ENCODE data around the gene RILPL2.
A peak's percentile ranks its signal among the peaks of the same experiment; 100 is the strongest.
"Not testable (repeated sequence)": the region's sequence is repeated elsewhere in the genome, so short reads cannot be mapped to it uniquely, and the experiment has no call there.

RILPL2 gene

DNA sequence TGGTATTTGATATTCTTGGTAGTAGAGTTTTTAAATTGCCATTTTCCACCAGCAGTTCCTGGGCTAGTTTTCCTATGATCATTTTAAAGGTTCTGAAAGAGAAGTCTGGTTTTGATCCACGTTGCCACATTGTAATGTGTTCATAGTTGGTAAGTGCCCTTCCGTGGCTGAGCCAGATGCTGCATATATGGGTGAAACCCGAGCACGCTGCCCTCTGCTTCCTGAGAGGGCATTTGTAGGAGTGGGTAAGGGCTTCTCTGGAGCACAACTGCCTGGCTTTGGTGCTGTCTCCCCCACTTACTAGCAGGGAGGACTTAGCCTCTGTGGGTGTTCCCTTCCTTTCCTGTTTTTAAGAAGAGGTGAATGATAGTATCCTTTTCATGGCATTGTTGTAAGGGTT, 28.6 kb upstream of the RILPL2 start:
- TF ChIP-seq, protein P1, sequence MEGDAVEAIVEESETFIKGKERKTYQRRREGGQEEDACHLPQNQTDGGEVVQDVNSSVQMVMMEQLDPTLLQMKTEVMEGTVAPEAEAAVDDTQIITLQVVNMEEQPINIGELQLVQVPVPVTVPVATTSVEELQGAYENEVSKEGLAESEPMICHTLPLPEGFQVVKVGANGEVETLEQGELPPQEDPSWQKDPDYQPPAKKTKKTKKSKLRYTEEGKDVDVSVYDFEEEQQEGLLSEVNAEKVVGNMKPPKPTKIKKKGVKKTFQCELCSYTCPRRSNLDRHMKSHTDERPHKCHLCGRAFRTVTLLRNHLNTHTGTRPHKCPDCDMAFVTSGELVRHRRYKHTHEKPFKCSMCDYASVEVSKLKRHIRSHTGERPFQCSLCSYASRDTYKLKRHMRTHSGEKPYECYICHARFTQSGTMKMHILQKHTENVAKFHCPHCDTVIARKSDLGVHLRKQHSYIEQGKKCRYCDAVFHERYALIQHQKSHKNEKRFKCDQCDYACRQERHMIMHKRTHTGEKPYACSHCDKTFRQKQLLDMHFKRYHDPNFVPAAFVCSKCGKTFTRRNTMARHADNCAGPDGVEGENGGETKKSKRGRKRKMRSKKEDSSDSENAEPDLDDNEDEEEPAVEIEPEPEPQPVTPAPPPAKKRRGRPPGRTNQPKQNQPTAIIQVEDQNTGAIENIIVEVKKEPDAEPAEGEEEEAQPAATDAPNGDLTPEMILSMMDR (IDR thresholded peaks at IDR 0.05; ENCODE audit: borderline replicate concordance, insufficient read depth, low read depth, low read length) = no peak
- H3K4me3 ChIP-seq (ENCODE audit: low read depth, low read length) = no peak overlapping the region

- not testable (repeated sequence) for H3K4me3 ChIP-seq (ENCODE audit: low read depth, low read length)
Measured at GRCh38 chr12:123463174-123463573, 26.7 kb upstream of the RILPL2 start.

DNA sequence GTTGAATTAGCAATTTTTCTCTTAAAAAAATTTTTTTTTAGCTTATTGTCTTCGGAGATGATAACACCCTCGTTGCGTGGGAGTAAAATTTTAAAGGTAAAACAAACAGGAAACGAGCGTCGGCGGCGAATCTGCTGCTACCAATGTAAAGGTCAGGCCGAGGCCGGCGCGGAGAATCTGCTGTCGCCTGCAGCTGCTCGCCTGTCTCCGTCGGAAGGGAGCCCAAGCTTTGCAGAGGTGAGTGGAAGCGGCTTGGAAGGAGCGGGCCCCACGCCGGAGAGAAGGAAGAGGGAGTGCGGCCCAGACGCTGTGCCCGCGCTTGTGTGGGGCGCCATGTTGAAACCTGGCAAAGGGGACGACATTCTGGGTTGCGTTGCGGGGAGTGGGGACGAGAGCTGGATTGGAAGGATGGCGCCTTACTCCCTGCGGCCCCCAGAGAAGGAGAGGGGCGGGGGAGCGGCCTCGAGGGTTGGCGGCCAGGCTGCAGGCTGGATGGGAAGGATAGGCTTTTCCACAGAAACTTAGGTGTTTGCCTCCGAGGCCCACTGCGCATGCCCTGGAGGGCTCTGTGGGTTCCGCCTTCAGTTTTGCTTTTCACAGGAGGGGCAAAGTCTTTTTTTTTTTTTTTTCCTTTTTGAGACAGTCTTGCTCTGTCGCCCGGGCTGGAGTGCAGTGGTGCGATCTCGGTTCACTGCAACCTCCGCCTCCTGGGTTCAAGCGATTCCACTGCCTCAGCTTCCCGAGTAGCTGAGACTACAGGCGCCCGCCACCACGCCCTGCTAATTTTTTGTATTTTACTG, 21.7 kb upstream of the RILPL2 start, which contains the start of gene SNRNP35:
Gene SNRNP35 (plus strand): TSS at position 160 of the 800 bp plus-strand sequence. CDS start 7,402 bp downstream, outside the sequence.
- TF ChIP-seq, protein P1 (IDR thresholded peaks at IDR 0.05; ENCODE audit: borderline replicate concordance, insufficient read depth, low read depth, low read length) = no peak
- H3K4me3 ChIP-seq (ENCODE audit: low read depth, low read length) = peak within 1 kb of the TSS; percentile 88

- TF ChIP-seq, protein P1 (IDR thresholded peaks at IDR 0.05; ENCODE audit: borderline replicate concordance, insufficient read depth, low read depth, low read length) = no peak
- no peak overlapping the region for H3K4me3 ChIP-seq (ENCODE audit: low read depth, low read length)
Measured at GRCh38 chr12:123453165-123453564, 16.7 kb upstream of the RILPL2 start.

DNA sequence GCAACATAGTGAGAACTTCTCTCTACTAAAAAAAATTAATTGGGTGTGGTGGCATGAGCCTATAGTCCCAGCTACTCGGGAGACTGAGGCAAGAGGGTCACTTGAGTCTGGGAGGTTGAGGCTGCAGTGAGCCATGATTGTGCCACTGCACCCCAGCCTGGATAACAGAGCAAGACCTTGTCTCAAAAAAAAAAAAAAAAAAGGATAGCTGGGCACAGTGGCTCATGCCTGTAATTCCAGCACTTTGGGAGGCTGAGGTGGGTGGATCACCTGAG, 15.7 kb upstream of the RILPL2 start:
- H3K4me3 ChIP-seq (ENCODE audit: low read depth, low read length) = not testable (repeated sequence)

- H3K4me3 ChIP-seq (ENCODE audit: low read depth, low read length) = no peak overlapping the region
- TF ChIP-seq, protein P1 (IDR thresholded peaks at IDR 0.05; ENCODE audit: borderline replicate concordance, insufficient read depth, low read depth, low read length) = no peak
Measured at GRCh38 chr12:123450636-123451035, 14.2 kb upstream of the RILPL2 start.

DNA sequence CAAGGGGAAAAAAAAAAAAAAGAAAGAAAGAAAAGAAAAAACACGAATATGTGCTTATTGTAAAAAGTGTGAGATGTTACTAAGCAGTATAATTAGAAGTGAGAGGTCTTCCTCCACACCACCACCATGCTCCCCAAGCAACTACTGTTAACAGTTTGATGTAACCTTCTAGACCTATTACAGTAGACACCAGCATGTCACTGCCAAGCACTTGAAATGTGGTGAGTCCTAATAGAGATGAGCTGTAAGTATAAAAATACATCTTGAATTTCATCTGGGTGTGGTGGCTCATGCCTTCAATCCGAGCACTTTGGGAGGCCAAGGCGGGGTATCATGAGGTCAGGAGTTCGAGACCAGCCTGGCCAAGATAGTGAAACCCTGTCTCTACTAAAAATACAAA, 13.4 kb upstream of the RILPL2 start:
- TF ChIP-seq, protein P1 (IDR thresholded peaks at IDR 0.05; ENCODE audit: borderline replicate concordance, insufficient read depth, low read depth, low read length) = no peak
- H3K4me3 ChIP-seq (ENCODE audit: low read depth, low read length) = no peak overlapping the region

DNA sequence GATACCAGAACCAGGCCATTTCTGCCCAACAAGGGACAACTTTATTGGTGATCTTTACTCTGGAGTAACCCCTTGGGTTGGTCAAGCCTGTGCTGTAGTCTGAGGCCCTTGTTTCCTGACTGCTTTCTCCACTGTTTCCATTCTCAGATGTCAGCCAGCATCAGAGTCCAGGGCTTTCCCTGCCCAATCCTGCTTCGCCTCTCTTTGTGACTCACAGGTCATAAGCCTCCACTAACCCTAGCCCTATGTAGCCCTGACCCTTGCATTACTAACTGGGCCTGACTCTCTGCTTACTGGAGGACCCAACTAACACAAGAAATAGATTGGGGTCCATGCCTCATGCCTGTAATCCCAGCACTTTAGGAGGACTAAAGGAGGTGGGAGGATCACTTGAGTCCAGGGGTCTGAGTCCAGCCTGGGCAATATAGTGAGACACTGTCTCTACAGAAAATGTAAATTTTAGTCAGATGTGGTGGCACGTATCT, 12.8 kb upstream of the RILPL2 start:
- no peak overlapping the region for H3K4me3 ChIP-seq (ENCODE audit: low read depth, low read length)
- TF ChIP-seq, protein P1 (IDR thresholded peaks at IDR 0.05; ENCODE audit: borderline replicate concordance, insufficient read depth, low read depth, low read length) = no peak
